Stimulated activated CD8-positive, alpha-beta memory T cell treated with anti-CD3 and anti-CD28 coated beads, Interleukin-4, amount 100 ng/mL, for 48 hours (primary cell): ENCODE measurements around the gene UBE4A.
"Not testable (repeated sequence)": the region's sequence is repeated elsewhere in the genome, so short reads cannot be mapped to it uniquely, and the experiment has no call there.

Source experiments
- DNase-seq: peaks from one replicate; pipeline ENCODE4 v3.0.0-alpha.2; 2020

Gene UBE4A

DNA sequence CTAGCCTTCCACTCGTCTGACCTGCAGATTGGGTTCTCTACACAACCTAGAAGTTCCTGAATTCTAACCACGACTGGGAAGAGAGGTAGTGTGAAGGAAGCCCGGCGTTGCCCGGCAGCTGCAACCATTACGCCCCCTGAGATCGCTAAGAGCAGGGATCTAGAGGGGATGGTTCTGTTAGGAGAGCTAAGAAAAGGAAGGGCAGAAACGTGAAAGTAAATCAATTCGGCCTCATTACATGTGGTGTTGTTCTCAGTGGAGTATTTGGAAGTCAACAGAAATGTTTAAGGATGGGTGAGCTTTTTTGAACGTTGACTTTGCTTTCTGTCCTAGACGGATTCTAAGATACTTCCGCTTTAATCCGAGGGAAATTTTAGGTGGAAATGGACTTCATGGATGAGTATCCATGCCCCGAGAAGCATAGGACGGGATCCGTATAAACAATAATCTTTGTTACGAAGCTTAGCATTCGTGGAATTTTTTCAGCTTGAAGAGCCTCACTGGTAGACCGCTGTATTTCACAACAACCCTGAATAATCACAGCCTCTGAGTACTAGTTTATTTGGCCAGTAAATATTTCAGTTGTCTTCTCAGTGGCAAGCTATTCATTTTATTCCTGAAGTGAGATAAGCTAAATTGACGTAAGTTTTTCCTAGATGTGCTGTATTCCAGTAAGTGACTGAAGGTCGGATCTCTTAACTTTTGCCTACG is 42.6 kb downstream of the UBE4A start:
- no peak for DNase-seq

- not testable (repeated sequence) for DNase-seq
Observed at GRCh38 chr11:118402594-118402993, 43.2 kb downstream of the UBE4A start.

DNA sequence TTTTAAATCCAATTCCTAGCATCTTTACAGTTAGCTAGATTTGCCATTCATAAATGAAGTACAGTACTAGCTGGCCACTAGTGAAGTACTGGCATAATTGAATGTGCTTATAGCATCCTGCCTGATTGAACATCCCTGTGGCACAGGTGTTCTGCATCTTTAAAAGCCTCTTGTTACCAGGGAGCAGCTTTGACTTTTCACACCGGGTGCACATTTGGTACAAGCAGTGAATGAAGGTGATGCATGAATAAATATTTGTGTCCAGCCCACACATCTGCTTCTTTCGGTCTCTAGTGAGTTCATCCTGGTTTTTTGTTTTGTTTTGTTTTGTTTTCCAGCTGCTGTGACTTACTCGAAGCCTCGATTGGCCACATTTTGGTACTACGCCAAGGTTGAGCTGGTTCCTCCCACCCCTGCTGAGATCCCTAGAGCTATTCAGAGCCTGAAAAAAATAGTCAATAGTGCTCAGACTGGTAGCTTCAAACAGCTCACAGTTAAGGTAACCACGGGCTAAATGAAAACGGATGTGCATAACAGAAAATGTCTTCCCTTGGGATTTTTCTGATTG is 47.3 kb downstream of the UBE4A start:
- no peak for DNase-seq

DNA sequence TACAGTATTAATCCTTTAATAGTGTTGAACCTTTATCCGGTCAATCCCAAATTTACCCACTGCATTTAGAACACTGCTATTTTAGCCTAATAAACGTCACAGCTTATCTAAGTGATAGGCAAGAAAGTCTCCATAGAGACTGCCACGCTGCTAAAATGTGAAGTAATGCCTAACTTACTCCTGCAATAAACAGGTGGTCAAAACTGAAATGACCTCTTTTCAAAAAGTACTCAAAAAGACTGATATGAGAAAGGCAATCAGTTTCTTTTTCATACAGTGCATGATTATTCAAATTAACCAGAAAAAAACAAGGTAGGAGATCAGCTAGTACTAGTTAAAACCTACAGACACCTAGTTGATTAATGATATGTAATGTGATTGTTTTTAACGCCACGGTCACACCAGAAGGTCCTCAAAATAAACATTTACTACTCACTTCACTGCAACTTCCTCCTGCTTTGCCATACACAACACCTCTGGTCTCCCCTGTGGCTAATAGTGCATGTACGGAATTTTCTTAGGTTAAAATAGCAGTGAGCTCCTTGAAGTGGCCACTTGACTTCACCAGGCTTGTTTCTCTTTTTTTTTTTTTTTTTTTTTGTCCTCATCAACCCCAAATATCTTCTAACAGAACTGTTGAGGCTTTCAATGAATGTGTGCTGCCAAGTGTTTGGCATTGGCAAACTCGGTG is 50.8 kb downstream of the UBE4A start:
- DNase-seq, result no peak

- DNase-seq, result no peak
Observed at GRCh38 chr11:118411530-118411929, 52.1 kb downstream of the UBE4A start.

GRCh38 chr11:118412921-118413320 is 53.5 kb downstream of the UBE4A start:
- DNase-seq, result no peak

DNA sequence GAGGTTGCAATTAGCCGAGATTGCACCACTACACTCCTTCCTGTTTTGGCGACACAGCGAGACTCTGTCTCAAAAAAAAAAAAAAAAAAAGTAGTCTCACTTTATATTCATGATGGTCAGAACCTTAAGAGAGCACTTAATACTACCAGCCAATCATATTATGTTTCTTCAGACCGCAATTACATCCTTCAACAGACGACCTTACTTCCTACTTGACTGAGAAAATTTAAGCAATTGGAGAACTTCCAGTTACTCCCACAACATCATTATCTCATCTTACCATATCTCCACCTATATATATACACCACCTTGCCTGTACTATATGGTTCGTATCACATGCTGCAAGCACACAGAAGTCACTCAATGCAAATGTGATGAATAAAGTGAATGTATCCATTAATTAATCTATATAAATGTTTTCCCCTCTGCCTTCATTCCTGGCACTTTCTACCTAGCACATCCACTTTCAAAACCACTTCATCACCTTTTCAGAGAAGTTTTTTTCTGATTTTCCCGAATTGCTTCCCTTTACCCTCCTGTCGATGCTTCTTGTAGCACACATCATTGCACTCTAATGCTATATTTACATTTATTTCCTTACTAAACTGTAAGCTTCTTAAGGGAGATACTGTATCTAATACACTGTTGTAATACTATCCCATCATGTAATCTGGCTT is 55.8 kb downstream of the UBE4A start:
- DNase-seq, result no peak

- DNase-seq, result peak; percentile 38
Observed at GRCh38 chr11:118415739-118416068, 56.3 kb downstream of the UBE4A start.

- DNase-seq, result not testable (repeated sequence)
Observed at GRCh38 chr11:118416900-118417299, 57.5 kb downstream of the UBE4A start.

- DNase-seq, result no peak
Observed at GRCh38 chr11:118417801-118418200, 58.4 kb downstream of the UBE4A start.

- no peak for DNase-seq
Observed at GRCh38 chr11:118418766-118419165, 59.4 kb downstream of the UBE4A start.

- no peak for DNase-seq
Observed at GRCh38 chr11:118427707-118428106, 68.3 kb downstream of the UBE4A start.

GRCh38 chr11:118430956-118431355 is 71.6 kb downstream of the UBE4A start:
- DNase-seq, result no peak

DNA sequence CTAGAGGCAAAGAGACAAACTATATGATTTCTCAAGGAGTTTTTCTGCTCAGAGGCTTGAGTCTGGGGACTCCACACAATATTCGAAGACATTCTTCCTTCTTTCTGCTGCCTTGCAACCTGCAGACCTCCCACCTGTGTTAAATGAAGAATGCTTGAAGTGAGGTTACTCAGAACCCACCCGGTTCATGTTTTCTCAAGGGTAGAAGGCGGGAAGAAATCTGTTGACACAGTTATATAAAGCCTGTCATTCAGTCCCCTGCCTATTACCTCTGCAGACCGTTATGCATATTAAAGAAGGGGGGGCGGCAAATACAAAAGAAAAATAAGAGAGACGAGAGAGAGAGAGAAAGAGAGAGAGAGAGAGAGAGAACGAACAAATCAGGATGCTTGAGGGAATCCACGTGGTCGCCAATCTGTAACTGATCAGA is 74.7 kb downstream of the UBE4A start:
- no peak for DNase-seq

DNA sequence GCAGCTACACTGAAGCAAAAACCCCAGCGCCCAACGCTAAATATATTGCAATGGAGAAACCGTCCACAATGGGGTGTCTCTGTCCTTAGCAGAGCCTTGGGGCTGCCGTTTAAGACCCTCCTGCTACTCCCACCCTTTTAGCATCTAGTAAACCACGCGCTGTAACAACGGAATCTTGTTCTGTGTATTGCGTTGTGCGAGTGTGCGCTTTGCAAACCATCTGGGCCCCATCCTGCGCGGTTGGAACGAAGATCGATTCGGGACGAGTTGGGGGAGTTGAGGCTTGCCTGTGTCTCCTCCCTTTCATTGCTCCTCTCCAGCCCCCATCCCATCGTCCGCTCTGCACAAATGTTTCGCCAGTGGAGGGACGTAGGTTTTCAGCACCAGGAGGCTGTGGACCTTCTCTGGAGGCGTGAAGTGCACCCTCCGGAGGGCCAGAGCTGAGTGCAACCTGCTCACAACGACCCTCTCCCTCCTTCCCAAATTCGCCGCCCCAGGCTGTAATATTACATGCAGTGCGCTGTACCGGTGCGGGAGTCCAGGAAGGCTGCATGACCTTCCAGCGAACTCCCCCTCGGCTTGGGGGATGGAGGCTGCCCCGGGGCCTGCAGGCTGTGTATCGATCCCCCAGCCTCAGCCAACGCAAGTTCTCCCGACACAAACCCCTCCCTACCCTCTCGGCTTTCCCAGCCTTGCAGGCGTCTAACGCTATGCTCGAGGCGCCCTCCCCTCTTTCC is 75.3 kb downstream of the UBE4A start:
- peak; percentile 62 for DNase-seq

GRCh38 chr11:118435290-118435892 is 76.0 kb downstream of the UBE4A start:
- DNase-seq, result peak; percentile 76

DNA sequence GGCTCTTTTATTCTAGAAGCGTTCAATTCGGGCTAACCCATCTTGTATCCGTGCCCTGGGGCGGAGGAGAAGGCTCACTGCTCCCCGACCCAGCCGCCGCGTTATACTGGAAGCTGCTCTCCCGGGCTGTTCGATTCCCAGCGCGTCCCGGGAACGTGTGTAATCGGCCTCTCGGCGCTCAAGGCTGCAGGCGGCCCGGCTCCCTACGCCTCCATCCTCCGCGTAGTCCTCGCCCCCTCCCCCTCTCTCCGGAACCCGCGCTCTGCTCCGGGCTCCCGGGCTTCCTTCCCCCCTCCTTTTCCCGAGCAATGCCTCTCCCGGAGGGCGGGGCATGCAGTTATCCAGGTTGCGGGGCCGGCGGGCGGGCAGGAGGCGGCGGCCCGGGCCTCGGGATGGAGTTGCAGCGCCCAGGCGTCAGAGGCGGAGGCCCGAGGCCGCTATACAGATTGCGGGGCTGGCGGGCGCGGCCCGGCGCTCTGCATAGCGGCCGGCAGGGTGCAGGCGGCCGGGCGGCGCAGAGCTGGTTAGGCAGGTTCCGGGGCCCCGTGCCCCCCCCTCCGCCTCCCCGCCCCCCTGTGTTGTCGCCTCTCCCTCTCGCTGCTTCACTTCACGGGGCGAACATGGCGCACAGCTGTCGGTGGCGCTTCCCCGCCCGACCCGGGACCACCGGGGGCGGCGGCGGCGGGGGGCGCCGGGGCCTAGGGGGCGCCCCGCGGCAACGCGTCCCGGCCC is 76.7 kb downstream of the UBE4A start, which contains the start of gene KMT2A:
TSS of gene KMT2A (plus strand) at position 600 of the 732 bp plus-strand sequence. CDS start at position 621, 21 bp downstream.
- DNase-seq, result peak; percentile 96

DNA sequence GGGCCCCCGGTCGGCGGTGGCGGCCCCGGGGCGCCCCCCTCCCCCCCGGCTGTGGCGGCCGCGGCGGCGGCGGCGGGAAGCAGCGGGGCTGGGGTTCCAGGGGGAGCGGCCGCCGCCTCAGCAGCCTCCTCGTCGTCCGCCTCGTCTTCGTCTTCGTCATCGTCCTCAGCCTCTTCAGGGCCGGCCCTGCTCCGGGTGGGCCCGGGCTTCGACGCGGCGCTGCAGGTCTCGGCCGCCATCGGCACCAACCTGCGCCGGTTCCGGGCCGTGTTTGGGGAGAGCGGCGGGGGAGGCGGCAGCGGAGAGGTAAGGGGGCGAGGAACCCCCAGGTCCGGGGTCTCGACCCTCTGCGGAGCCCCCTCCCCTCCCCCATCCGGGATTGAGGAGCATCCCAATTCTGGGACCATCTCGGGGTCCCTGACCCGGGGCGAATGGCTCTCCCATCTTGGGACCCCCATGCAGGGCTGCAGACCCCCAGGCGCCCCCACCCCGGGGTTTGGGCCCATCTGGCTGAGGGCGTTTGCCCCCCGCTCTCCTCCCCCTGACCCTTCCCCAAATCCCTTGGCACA is 77.3 kb downstream of the UBE4A start:
- DNase-seq, result peak; percentile 53

- peak; percentile 61 for DNase-seq
Observed at GRCh38 chr11:118437208-118438125, 78.1 kb downstream of the UBE4A start.

DNA sequence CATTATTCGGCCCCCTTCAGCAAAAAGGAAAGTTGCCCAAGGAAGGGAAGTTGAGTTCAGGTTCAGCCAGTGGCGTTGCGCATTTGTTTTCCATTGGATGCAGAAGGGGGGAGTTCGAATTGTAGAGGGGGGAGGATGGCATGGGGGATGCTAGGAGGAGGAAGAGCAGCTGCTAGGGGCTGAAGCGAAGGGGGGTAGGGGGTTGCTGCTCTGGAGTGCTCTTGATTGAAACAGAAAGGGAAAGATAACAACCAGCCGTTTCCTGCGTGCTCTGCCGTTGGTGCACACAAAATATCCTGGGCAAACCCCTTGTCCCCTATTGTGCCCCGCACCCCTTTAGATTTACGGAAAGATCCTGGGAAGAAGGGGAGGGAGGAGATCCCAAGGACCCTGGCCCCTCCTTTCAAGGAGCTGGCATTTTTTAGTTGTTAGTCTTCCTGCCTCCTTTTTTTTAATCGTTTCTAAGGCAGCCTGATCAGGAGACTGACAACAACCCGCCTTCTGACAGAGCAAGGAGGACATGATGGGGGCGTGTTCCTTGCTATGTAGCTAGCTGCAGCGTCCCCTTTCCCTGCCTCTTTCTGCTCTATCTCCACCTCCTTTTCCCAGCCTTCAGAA is 79.0 kb downstream of the UBE4A start:
- peak; percentile 58 for DNase-seq
